Liver (tissue), 9 donors: ENCODE data around the gene RSPH10B2. TPM values are rescaled to one million over a fixed set of nuclear protein-coding genes. Genes with fewer than 3 reads are reported as not detected.
"Not testable (repeated sequence)": the region's sequence is repeated elsewhere in the genome, so short reads cannot be mapped to it uniquely, and the experiment has no call there.

Experiments used
- DNase-seq: peaks from one replicate; pipeline ENCODE4 v3.0.0-alpha.2; 2017; ENCODE audit warnings: low spot score
- H3K27ac ChIP-seq, 2 donors: one replicate each; pipeline ENCODE4 v1.7.0; 2013; ENCODE audit warnings: inconsistent platforms in 2 of 2, low read length in 2 of 2, control low read depth in 1 of 2, low read depth in 1 of 2, mild to moderate bottlenecking in 1 of 2
- H3K27me3 ChIP-seq, 4 donors: one replicate each; pipeline versions ENCODE4 v1.6.1 to v1.7.0; 2013; ENCODE audit warnings: low read length in 3 of 4, inconsistent platforms in 1 of 4, mild to moderate bottlenecking in 1 of 4, moderate library complexity in 1 of 4; ENCODE audit not compliant: control insufficient read depth in 4 of 4, insufficient read depth in 4 of 4
- H3K36me3 ChIP-seq, 4 donors: one replicate each; pipeline versions ENCODE4 v1.6.1 to v1.7.0; 2013; ENCODE audit warnings: low read length in 3 of 4, mild to moderate bottlenecking in 3 of 4, low read depth in 1 of 4, moderate library complexity in 1 of 4; ENCODE audit not compliant: control insufficient read depth in 4 of 4, insufficient read depth in 3 of 4
- H3K4me1 ChIP-seq, 4 donors: one replicate each; pipeline versions ENCODE4 v1.6.1 to v1.7.0; 2013; ENCODE audit warnings: low read length in 3 of 4, mild to moderate bottlenecking in 3 of 4, moderate library complexity in 1 of 4; ENCODE audit not compliant: control insufficient read depth in 4 of 4, insufficient read depth in 4 of 4
- H3K4me3 ChIP-seq, 3 donors: one replicate each; pipeline versions ENCODE4 v1.6.1 to v1.7.0; 2013; ENCODE audit warnings: low read length in 3 of 3, control low read depth in 1 of 3, low read depth in 1 of 3, mild to moderate bottlenecking in 1 of 3
- H3K9ac ChIP-seq, 2 donors: one replicate each; pipeline ENCODE4 v1.7.0; 2013; ENCODE audit warnings: low read length in 2 of 2, mild to moderate bottlenecking in 2 of 2, moderate library complexity in 2 of 2, control low read depth in 1 of 2, low read depth in 1 of 2
- H3K9me3 ChIP-seq, 4 donors: one replicate each; pipeline versions ENCODE4 v1.6.1 to v1.7.0; 2013; ENCODE audit warnings: low read length in 3 of 4; ENCODE audit not compliant: control insufficient read depth in 4 of 4
- WGBS: extraction: QIAGEN DNeasy Blood & Tissue Kit; methylation state at CpG from one replicate; pipeline ENCODE4 v1.1.7; 2013; 5-methylcytosine and 5-hydroxymethylcytosine counted together
- polyA plus RNA-seq, 2 donors: library from polyadenylated mRNA; stranded (reverse) in 1 of 2; unstranded in 1 of 2; fragments of 200-250 nt in 1 of 2; fragments of >200 nt in 1 of 2; fragmentation: Nextera tagmentation in 1 of 2; extraction: Ambion mirVana in 1 of 2; gene quantifications; one replicate each; pipeline versions ENCODE4 v1.2.1 to v1.2.3, GENCODE V29; 2013 to 2015
- total RNA-seq, 2 donors: library from RNA; depleted of rRNA; stranded (reverse); fragments of >200 nt; gene quantifications; one replicate each; pipeline ENCODE4 v1.2.3, GENCODE V29; 2014
- donor health status: healthy.
- donor health status: healthy.
- donor health status: healthy.
- donor health status: healthy.
- donor health status: healthy.

RSPH10B2 gene
- total and polyA plus RNA-seq, 4 donors: 0.09 to 0.42 TPM; not detected in 2

- WGBS: 84% methylated on average over 2 of the region's 11 CpGs
- H3K9me3 ChIP-seq, H3K4me1 ChIP-seq, H3K27ac ChIP-seq, H3K27me3 ChIP-seq, H3K36me3 ChIP-seq, H3K9ac ChIP-seq, H3K4me3 ChIP-seq, DNase-seq: not testable (repeated sequence)
These were observed 40.4 kb downstream of the RSPH10B2 start for GRCh38 chr7:6794276-6794675.

GRCh38 chr7:6797218-6797617 is 43.3 kb downstream of the RSPH10B2 start:
- WGBS: 89% methylated on average over 5 of the region's 5 CpGs
- not testable (repeated sequence) for H3K9ac ChIP-seq, H3K9me3 ChIP-seq, H3K4me1 ChIP-seq, H3K27ac ChIP-seq, H3K36me3 ChIP-seq, H3K4me3 ChIP-seq, DNase-seq, H3K27me3 ChIP-seq

- 100% methylated on average over 1 of the region's 8 CpGs for WGBS
- H3K36me3 ChIP-seq, H3K4me1 ChIP-seq, DNase-seq, H3K27me3 ChIP-seq, H3K27ac ChIP-seq, H3K9ac ChIP-seq, H3K4me3 ChIP-seq, H3K9me3 ChIP-seq: not testable (repeated sequence)
These were observed 44.1 kb downstream of the RSPH10B2 start for GRCh38 chr7:6798047-6798446.

- H3K36me3 ChIP-seq, DNase-seq, H3K4me3 ChIP-seq, H3K27me3 ChIP-seq, H3K9me3 ChIP-seq, H3K9ac ChIP-seq, H3K4me1 ChIP-seq, H3K27ac ChIP-seq: not testable (repeated sequence)
- WGBS: 62% methylated on average over 2 of the region's 12 CpGs
These were observed 46.0 kb downstream of the RSPH10B2 start for GRCh38 chr7:6799887-6800286.

GRCh38 chr7:6800331-6800730 is 46.4 kb downstream of the RSPH10B2 start:
- not testable (repeated sequence) for H3K27ac ChIP-seq
- WGBS: 100% methylated on average over 1 of the region's 2 CpGs

GRCh38 chr7:6807393-6807918 is 53.6 kb downstream of the RSPH10B2 start:
- H3K4me1 ChIP-seq, H3K9me3 ChIP-seq, H3K9ac ChIP-seq, H3K27me3 ChIP-seq, DNase-seq, H3K27ac ChIP-seq, H3K4me3 ChIP-seq, H3K36me3 ChIP-seq: not testable (repeated sequence)
- WGBS: 78% methylated on average over 1 of the region's 4 CpGs

More at GRCh38 chr7:6800331-6800730, 46.4 kb downstream of the RSPH10B2 start:
- not testable (repeated sequence) for H3K27me3 ChIP-seq, DNase-seq, H3K9ac ChIP-seq, H3K9me3 ChIP-seq, H3K4me1 ChIP-seq, H3K36me3 ChIP-seq, H3K4me3 ChIP-seq

- 87% methylated on average over 4 of the region's 6 CpGs for WGBS
- not testable (repeated sequence) for H3K27ac ChIP-seq, H3K9ac ChIP-seq, H3K36me3 ChIP-seq, H3K4me3 ChIP-seq, DNase-seq, H3K9me3 ChIP-seq, H3K4me1 ChIP-seq, H3K27me3 ChIP-seq
These were observed 54.1 kb downstream of the RSPH10B2 start for GRCh38 chr7:6807959-6808358.

- H3K4me1 ChIP-seq, DNase-seq, H3K27ac ChIP-seq, H3K27me3 ChIP-seq, H3K9ac ChIP-seq, H3K36me3 ChIP-seq, H3K9me3 ChIP-seq, H3K4me3 ChIP-seq: not testable (repeated sequence)
- 95% methylated on average over 2 of the region's 2 CpGs for WGBS
These were observed 59.1 kb downstream of the RSPH10B2 start for GRCh38 chr7:6813011-6813410.

- not testable (repeated sequence) for H3K4me1 ChIP-seq, H3K36me3 ChIP-seq, H3K27me3 ChIP-seq, DNase-seq, H3K4me3 ChIP-seq, H3K9ac ChIP-seq, H3K9me3 ChIP-seq, H3K27ac ChIP-seq
- 97% methylated on average over 7 of the region's 7 CpGs for WGBS
These were observed 61.6 kb downstream of the RSPH10B2 start for GRCh38 chr7:6815470-6815869.
